Measurements from ENCODE around the gene PIK3AP1. TPM values are rescaled to one million over a fixed set of nuclear protein-coding genes. Genes with fewer than 3 reads are reported as not detected.

The PIK3AP1 gene
- polyA plus RNA-seq, 2 of the 4 experiments (the other 2 are of a cell fraction), result 1.6 to 3.2 TPM

- Histone ChIP-seq H3K4me3 (no peak overlapping the region), H3K27ac (no peak overlapping the region), H3K4me1 (no peaks in the 10 kb centered on the region), H3K4me2 (no peak overlapping the region), H3K9me3 (no peaks in the 10 kb centered on the region)
- WGBS (ENCODE audit: missing lambda C conversion rate), result 23% methylated on average over 4 of the region's 4 CpGs
- CTCF ChIA-PET, result interaction anchor here (1.0 to 1.6 kb wide), 2 partner anchors 10 to 11 kb away, joined by 3 read pairs; no protein-coding TSS in a partner anchor
- peak in 1 of 2 experiments; percentile 51 for DNase-seq (ENCODE audit: low read depth in 1 of 2, low spot score in 1 of 2)
- ATAC-seq, result peak; percentile 53 to 84; a peak in 3 of 6 replicates
- POLR2A ChIA-PET, result no interaction called here
- no peak for TF ChIP-seq HOXA7 (CRISPR knock-in tag; IDR thresholded peaks at IDR 0.05)
- TF ChIP-seq NR3C1 (IDR thresholded peaks at IDR 0.05), result no peak
- TF ChIP-seq HOXB5 (CRISPR knock-in tag; IDR thresholded peaks at IDR 0.05), result no peak
- TF ChIP-seq ZNF302 (CRISPR knock-in tag; IDR thresholded peaks at IDR 0.05), result no peak
- TF ChIP-seq, protein P1, sequence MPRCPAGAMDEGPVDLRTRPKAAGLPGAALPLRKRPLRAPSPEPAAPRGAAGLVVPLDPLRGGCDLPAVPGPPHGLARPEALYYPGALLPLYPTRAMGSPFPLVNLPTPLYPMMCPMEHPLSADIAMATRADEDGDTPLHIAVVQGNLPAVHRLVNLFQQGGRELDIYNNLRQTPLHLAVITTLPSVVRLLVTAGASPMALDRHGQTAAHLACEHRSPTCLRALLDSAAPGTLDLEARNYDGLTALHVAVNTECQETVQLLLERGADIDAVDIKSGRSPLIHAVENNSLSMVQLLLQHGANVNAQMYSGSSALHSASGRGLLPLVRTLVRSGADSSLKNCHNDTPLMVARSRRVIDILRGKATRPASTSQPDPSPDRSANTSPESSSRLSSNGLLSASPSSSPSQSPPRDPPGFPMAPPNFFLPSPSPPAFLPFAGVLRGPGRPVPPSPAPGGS (IDR thresholded peaks at IDR 0.05), result no peak
- TF ChIP-seq ZFP36 (IDR thresholded peaks at IDR 0.05; ENCODE audit: borderline replicate concordance, partially characterized antibody), result no peak
- peak; percentile 46 to 61; a peak in 4 of 5 replicates for TF ChIP-seq RAD21 (conservative IDR thresholded peaks at IDR 0.05 in 1 of 2, IDR thresholded peaks at IDR 0.05 in 1 of 2)
- TF ChIP-seq RCOR1 (IDR thresholded peaks at IDR 0.05; ENCODE audit: low read depth, low read length), result no peak
- no peak for TF ChIP-seq RFX5 (IDR thresholded peaks at IDR 0.05)
- no peak for TF ChIP-seq NPAS2 (CRISPR knock-in tag; IDR thresholded peaks at IDR 0.05; ENCODE audit: borderline replicate concordance)
- TF ChIP-seq FOXS1 (CRISPR knock-in tag; IDR thresholded peaks at IDR 0.05), result no peak
- TF ChIP-seq, protein P2, sequence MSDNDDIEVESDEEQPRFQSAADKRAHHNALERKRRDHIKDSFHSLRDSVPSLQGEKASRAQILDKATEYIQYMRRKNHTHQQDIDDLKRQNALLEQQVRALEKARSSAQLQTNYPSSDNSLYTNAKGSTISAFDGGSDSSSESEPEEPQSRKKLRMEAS (IDR thresholded peaks at IDR 0.05), result no peak
- no peak for TF ChIP-seq MYC (IDR thresholded peaks at IDR 0.05; ENCODE audit: borderline replicate concordance, low read length)
- TF ChIP-seq CTCF (IDR thresholded peaks at IDR 0.05), result peak; percentile 43
- TF ChIP-seq POLR2AphosphoS2 (conservative IDR thresholded peaks at IDR 0.05; ENCODE audit: low read length), result no peak
- FAIRE-seq, result no peak
These were observed 77.3 kb downstream of the PIK3AP1 start for GRCh38 chr10:96642973-96643372.

GRCh38 chr10:96642530-96642929 is 77.8 kb downstream of the PIK3AP1 start:
- ChIA-PET CTCF (interaction anchor here (0.6 to 1.6 kb wide), 2 partner anchors 10 to 122 kb away, joined by 3 read pairs; no protein-coding TSS in a partner anchor), POLR2A (no interaction called here)
- DNase-seq (ENCODE audit: low read depth in 1 of 2, low spot score in 1 of 2), result no peak
- H3K27ac ChIP-seq, result no peak overlapping the region
- H3K4me2 ChIP-seq, result no peak overlapping the region
- ATAC-seq, result no peak; a peak in 1 of 6 replicates
- 21% methylated on average over 3 of the region's 3 CpGs for WGBS (ENCODE audit: missing lambda C conversion rate)
- H3K9me3 ChIP-seq, result no peaks in the 10 kb centered on the region
- H3K4me3 ChIP-seq, result no peak overlapping the region
- FAIRE-seq, result no peak
- TF ChIP-seq GATA3 (IDR thresholded peaks at IDR 0.05; ENCODE audit: borderline replicate concordance) (no peak), EP300 (IDR thresholded peaks at IDR 0.05) (no peak), MAZ (IDR thresholded peaks at IDR 0.05; ENCODE audit: borderline replicate concordance, low read depth, low read length) (no peak), POLR2AphosphoS2 (conservative IDR thresholded peaks at IDR 0.05; ENCODE audit: low read length) (no peak), KDM1A (IDR thresholded peaks at IDR 0.05; ENCODE audit: low read depth) (no peak), EHF (CRISPR knock-in tag; IDR thresholded peaks at IDR 0.05) (no peak), USF2 (IDR thresholded peaks at IDR 0.05) (no peak)
- no peaks in the 10 kb centered on the region for H3K4me1 ChIP-seq
